K562 (cell line): Measurements from ENCODE around the gene ZNF768. TPM values are rescaled to one million over a fixed set of nuclear protein-coding genes. Genes with fewer than 3 reads are reported as not detected.
A peak's percentile ranks its signal among the peaks of the same experiment; 100 is the strongest.

Source experiments
- CBFA2T3 ChIP-seq: fragments of 450-650 bp; IDR thresholded peaks from 2 replicates; pipeline ENCODE4 v1.6.1; 2017
- FOXA3 ChIP-seq, 2 experiments: fragments of 450-650 bp in 1 of 2; sonication (generic) in 1 of 2; formaldehyde crosslinking; IDR thresholded peaks in 1 of 2; conservative IDR thresholded peaks in 1 of 2; 2 replicates each; pipeline versions ENCODE4 v1.4.0 to v1.8.0; 2020 to 2022; ENCODE audit warnings: mild to moderate bottlenecking in 2 of 2, missing genetic modification reagents in 1 of 2
- FOXK2 ChIP-seq, 2 experiments: fragments of 450-650 bp; IDR thresholded peaks in 1 of 2; conservative IDR thresholded peaks in 1 of 2; 2 replicates each; pipeline ENCODE4 v1.6.1; 2016; ENCODE audit warnings: low read depth in 2 of 2, mild to moderate bottlenecking in 1 of 2
- FOXM1 ChIP-seq, 2 experiments: fragments of 450-650 bp in 1 of 2; sonication (generic) in 1 of 2; formaldehyde crosslinking in 1 of 2; IDR thresholded peaks; 2 replicates each; pipeline versions ENCODE4 v1.6.1 to v1.9.0; 2017 to 2022; ENCODE audit warnings: low read depth in 2 of 2, mild to moderate bottlenecking in 2 of 2, missing genetic modification reagents in 1 of 2, moderate library complexity in 1 of 2
- HDGF ChIP-seq: fragments of 450-650 bp; IDR thresholded peaks from 2 replicates; pipeline ENCODE4 v1.6.1; 2016
- MEF2D ChIP-seq: conservative IDR thresholded peaks from 2 replicates; pipeline ENCODE4 v1.6.1; 2016; ENCODE audit warnings: low read depth, missing genetic modification characterization, missing compliant biosample characterization
- MYC ChIP-seq, 2 experiments: fragments of 250-450 bp in 1 of 2; sonication (Bioruptor Pico) in 1 of 2; IDR thresholded peaks; 2 replicates each; pipeline versions ENCODE4 v1.5.1 to v1.6.1; 2012 to 2021; ENCODE audit warnings: low read depth in 2 of 2, borderline replicate concordance in 1 of 2, improper control_type of control experiment in 1 of 2, low read length in 1 of 2, mild to moderate bottlenecking in 1 of 2, moderate library complexity in 1 of 2
- RAD51 ChIP-seq: fragments of 450-650 bp; IDR thresholded peaks from 2 replicates; pipeline ENCODE4 v1.7.1; 2016; ENCODE audit warnings: low read depth, mild to moderate bottlenecking, borderline replicate concordance
- YY1 ChIP-seq, 3 experiments: IDR thresholded peaks; 2 replicates each; pipeline ENCODE4 v1.6.1; 2011; ENCODE audit warnings: low read length in 2 of 3, mild to moderate bottlenecking in 2 of 3, moderate library complexity in 2 of 3, borderline replicate concordance in 1 of 3, control low read depth in 1 of 3, low read depth in 1 of 3; ENCODE audit not compliant: insufficient read depth in 3 of 3, insufficient replicate concordance in 2 of 3, control insufficient read depth in 1 of 3, insufficient read length in 1 of 3; ENCODE audit errors: extremely low read depth in 1 of 3
- ZNF507 ChIP-seq: conservative IDR thresholded peaks from 2 replicates; pipeline ENCODE4 v1.6.1; 2017; ENCODE audit warnings: missing genetic modification characterization, missing compliant biosample characterization
- ZNF644 ChIP-seq: fragments of 200-800 bp; sonication (Bioruptor generic); IDR thresholded peaks from 2 replicates; pipeline ENCODE4 v1.6.1; 2016; ENCODE audit warnings: low read depth, missing genetic modification characterization, missing compliant biosample characterization
- polyA plus RNA-seq, 8 experiments: library from polyadenylated mRNA; depleted of rRNA in 4 of 8; stranded (reverse) in 5 of 8; unstranded in 3 of 8; fragments of >200 nt; fragmentation: Nextera tagmentation in 2 of 8; fragmentation: Illumina TruSeq in 1 of 8; extraction: Ambion mirVana in 2 of 8; extraction: Trizol in 1 of 8; gene quantifications; 2 replicates each; pipeline versions ENCODE4 v1.2.1 to v1.2.3, GENCODE V29; 2011 to 2014; ENCODE audit warnings: inconsistent platforms in 1 of 8, missing spikeins in 1 of 8
- total RNA-seq, 7 experiments: library from RNA; depleted of rRNA in 6 of 7; stranded (reverse); fragments of >200 nt in 6 of 7; fragmentation: Illumina TruSeq in 2 of 7; extraction: Trizol in 2 of 7; gene quantifications; 2 replicates each; pipeline versions ENCODE4 v1.2.1 to v1.2.3, GENCODE V29; 2011 to 2021; ENCODE audit warnings: low replicate concordance in 1 of 7
- TF ChIP-seq, protein P1 (sequence below): fragments of 450-650 bp; IDR thresholded peaks from 2 replicates; pipeline ENCODE4 v1.6.1; 2016; ENCODE audit warnings: mild to moderate bottlenecking
- TF ChIP-seq, protein P2 (sequence below), 2 experiments: fragments of 450-650 bp; IDR thresholded peaks; 2 replicates each; pipeline ENCODE4 v1.6.1; 2018; ENCODE audit warnings: mild to moderate bottlenecking in 2 of 2, low read depth in 1 of 2; ENCODE audit not compliant: partially characterized antibody in 2 of 2
- TF ChIP-seq, protein P3 (sequence below): sonication (generic); formaldehyde crosslinking; IDR thresholded peaks from 2 replicates; pipeline ENCODE4 v1.8.0; 2022; ENCODE audit warnings: mild to moderate bottlenecking, missing genetic modification reagents

The ZNF768 gene
- total and polyA plus RNA-seq, 9 of the 15 experiments (the other 6 are each of a cell fraction or from before 2014, with no cell fraction given): 0.13 to 50.7 (median 26.9) TPM

DNA sequence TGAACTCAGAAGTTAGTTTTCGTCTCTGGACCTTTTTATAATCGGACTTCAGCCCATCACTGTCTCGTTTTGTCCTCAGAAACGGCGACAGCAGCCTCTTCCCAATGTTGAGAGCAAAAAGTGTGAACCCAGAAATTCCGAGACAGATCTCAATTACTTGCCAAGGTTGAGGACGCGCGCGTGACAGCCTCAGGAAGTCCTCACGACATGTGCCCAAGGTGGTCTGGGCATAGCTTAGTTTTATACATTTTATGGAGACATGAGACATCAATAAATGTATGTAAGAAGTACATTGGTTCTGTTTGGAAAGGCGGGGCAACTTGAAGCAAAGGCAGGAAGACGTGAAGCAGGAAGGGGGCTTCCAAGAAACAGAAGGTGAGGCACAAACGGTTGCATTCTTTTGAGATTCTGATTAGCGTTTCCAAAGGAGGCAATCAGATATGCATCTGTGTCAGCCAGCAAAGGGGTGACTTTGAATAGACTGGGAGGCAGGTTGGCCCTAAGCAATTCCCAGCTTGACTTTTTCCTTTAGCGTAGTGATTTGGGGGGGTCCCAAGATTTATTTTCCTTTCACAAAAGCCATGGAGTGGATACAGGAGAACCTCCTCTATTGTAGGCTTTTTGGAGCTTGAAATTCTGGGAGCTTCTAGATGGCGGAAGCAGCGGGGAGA is 8.9 kb upstream of the ZNF768 start (continued):
- TF ChIP-seq RAD51 (no peak), MYC (IDR thresholded peaks at IDR 0.05; ENCODE audit: low read depth, low read length) (peak; percentile 25; the same call in 1 of the 2 replicates), MYC (CRISPR knock-in tag; IDR thresholded peaks at IDR 0.05; ENCODE audit: borderline replicate concordance, low read depth) (no peak), FOXK2 (conservative IDR thresholded peaks at IDR 0.05 in 1 of 2, IDR thresholded peaks at IDR 0.05 in 1 of 2; ENCODE audit: low read depth in 2 of 2) (no peak), HDGF (0 out of 2 replicates have a peak, but pooled peaks have one; percentile 71), FOXM1 (IDR thresholded peaks at IDR 0.05; ENCODE audit: low read depth) (no peak), FOXM1 (CRISPR knock-in tag; IDR thresholded peaks at IDR 0.05; ENCODE audit: low read depth) (no peak), FOXA3 (CRISPR knock-in tag; conservative IDR thresholded peaks at IDR 0.05 in 1 of 2, IDR thresholded peaks at IDR 0.05 in 1 of 2) (0 out of 4 replicates have a peak, but pooled peaks of 1 of the 2 experiments have one; percentile 1), ZNF507 (no peak), CBFA2T3 (no peak), YY1 (IDR thresholded peaks at IDR 0.05; ENCODE audit: borderline replicate concordance in 1 of 3, control insufficient read depth in 1 of 3, extremely low read depth in 1 of 3, insufficient read depth in 3 of 3, insufficient read length in 1 of 3, insufficient replicate concordance in 2 of 3, low read depth in 1 of 3, low read length in 2 of 3) (no peak), ZNF644 (tag) (no peak), MEF2D (tag) (no peak)
- TF ChIP-seq, protein P1, sequence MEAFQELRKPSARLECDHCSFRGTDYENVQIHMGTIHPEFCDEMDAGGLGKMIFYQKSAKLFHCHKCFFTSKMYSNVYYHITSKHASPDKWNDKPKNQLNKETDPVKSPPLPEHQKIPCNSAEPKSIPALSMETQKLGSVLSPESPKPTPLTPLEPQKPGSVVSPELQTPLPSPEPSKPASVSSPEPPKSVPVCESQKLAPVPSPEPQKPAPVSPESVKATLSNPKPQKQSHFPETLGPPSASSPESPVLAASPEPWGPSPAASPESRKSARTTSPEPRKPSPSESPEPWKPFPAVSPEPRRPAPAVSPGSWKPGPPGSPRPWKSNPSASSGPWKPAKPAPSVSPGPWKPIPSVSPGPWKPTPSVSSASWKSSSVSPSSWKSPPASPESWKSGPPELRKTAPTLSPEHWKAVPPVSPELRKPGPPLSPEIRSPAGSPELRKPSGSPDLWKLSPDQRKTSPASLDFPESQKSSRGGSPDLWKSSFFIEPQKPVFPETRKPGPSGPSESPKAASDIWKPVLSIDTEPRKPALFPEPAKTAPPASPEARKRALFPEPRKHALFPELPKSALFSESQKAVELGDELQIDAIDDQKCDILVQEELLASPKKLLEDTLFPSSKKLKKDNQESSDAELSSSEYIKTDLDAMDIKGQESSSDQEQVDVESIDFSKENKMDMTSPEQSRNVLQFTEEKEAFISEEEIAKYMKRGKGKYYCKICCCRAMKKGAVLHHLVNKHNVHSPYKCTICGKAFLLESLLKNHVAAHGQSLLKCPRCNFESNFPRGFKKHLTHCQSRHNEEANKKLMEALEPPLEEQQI: no peak
- TF ChIP-seq, protein P2, sequence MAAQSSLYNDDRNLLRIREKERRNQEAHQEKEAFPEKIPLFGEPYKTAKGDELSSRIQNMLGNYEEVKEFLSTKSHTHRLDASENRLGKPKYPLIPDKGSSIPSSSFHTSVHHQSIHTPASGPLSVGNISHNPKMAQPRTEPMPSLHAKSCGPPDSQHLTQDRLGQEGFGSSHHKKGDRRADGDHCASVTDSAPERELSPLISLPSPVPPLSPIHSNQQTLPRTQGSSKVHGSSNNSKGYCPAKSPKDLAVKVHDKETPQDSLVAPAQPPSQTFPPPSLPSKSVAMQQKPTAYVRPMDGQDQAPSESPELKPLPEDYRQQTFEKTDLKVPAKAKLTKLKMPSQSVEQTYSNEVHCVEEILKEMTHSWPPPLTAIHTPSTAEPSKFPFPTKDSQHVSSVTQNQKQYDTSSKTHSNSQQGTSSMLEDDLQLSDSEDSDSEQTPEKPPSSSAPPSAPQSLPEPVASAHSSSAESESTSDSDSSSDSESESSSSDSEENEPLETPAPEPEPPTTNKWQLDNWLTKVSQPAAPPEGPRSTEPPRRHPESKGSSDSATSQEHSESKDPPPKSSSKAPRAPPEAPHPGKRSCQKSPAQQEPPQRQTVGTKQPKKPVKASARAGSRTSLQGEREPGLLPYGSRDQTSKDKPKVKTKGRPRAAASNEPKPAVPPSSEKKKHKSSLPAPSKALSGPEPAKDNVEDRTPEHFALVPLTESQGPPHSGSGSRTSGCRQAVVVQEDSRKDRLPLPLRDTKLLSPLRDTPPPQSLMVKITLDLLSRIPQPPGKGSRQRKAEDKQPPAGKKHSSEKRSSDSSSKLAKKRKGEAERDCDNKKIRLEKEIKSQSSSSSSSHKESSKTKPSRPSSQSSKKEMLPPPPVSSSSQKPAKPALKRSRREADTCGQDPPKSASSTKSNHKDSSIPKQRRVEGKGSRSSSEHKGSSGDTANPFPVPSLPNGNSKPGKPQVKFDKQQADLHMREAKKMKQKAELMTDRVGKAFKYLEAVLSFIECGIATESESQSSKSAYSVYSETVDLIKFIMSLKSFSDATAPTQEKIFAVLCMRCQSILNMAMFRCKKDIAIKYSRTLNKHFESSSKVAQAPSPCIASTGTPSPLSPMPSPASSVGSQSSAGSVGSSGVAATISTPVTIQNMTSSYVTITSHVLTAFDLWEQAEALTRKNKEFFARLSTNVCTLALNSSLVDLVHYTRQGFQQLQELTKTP (IDR thresholded peaks at IDR 0.05; ENCODE audit: low read depth in 1 of 2, partially characterized antibody in 2 of 2): no peak
- TF ChIP-seq, protein P3, sequence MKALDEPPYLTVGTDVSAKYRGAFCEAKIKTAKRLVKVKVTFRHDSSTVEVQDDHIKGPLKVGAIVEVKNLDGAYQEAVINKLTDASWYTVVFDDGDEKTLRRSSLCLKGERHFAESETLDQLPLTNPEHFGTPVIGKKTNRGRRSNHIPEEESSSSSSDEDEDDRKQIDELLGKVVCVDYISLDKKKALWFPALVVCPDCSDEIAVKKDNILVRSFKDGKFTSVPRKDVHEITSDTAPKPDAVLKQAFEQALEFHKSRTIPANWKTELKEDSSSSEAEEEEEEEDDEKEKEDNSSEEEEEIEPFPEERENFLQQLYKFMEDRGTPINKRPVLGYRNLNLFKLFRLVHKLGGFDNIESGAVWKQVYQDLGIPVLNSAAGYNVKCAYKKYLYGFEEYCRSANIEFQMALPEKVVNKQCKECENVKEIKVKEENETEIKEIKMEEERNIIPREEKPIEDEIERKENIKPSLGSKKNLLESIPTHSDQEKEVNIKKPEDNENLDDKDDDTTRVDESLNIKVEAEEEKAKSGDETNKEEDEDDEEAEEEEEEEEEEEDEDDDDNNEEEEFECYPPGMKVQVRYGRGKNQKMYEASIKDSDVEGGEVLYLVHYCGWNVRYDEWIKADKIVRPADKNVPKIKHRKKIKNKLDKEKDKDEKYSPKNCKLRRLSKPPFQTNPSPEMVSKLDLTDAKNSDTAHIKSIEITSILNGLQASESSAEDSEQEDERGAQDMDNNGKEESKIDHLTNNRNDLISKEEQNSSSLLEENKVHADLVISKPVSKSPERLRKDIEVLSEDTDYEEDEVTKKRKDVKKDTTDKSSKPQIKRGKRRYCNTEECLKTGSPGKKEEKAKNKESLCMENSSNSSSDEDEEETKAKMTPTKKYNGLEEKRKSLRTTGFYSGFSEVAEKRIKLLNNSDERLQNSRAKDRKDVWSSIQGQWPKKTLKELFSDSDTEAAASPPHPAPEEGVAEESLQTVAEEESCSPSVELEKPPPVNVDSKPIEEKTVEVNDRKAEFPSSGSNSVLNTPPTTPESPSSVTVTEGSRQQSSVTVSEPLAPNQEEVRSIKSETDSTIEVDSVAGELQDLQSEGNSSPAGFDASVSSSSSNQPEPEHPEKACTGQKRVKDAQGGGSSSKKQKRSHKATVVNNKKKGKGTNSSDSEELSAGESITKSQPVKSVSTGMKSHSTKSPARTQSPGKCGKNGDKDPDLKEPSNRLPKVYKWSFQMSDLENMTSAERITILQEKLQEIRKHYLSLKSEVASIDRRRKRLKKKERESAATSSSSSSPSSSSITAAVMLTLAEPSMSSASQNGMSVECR (CRISPR knock-in tag): no peak
